Body of pancreas (tissue), 4 donors: ENCODE results near the gene SLC25A31. TPM values are rescaled to one million over a fixed set of nuclear protein-coding genes. Genes with fewer than 3 reads are reported as not detected.

ENCODE experiments used
- ATAC-seq: fragments of 150-250 bp; one replicate; pipeline ENCODE4 v1.9.1; 2016
- DNase-seq, 4 donors: peaks; one replicate each; pipeline ENCODE4 v3.0.0-alpha.2; 2019
- H3K27ac ChIP-seq, 4 donors: fragments of 200-600 bp; sonication (generic); 1 replicate in 3 of 4; 2 replicates in 1 of 4; pipeline versions ENCODE4 v1.5.1 to v1.6.1; 2016 to 2019; ENCODE audit warnings: mild to moderate bottlenecking in 1 of 4, mixed read lengths in 1 of 4, moderate library complexity in 1 of 4
- H3K27me3 ChIP-seq, 2 donors: fragments of 200-600 bp; sonication (generic); one replicate each; pipeline ENCODE4 v1.6.0; 2016; ENCODE audit warnings: mild to moderate bottlenecking in 1 of 2
- H3K36me3 ChIP-seq, 2 donors: fragments of 200-600 bp; sonication (generic); replicated peaks in 1 of 2; 2 replicates each; pipeline ENCODE4 v1.5.1; 2016; ENCODE audit warnings: low read depth in 2 of 2; ENCODE audit not compliant: insufficient read depth in 1 of 2
- H3K4me1 ChIP-seq: fragments of 200-600 bp; sonication (generic); one replicate; pipeline ENCODE4 v1.6.0; 2016
- H3K4me3 ChIP-seq, 2 donors: fragments of 200-600 bp; sonication (generic); 1 replicate in 1 of 2; 2 replicates in 1 of 2; pipeline ENCODE4 v1.5.1; 2016 to 2019
- H3K9me3 ChIP-seq, 3 donors: fragments of 200-600 bp; sonication (generic); 1 replicate in 2 of 3; 2 replicates in 1 of 3; pipeline ENCODE4 v1.5.1; 2016
- CTCF ChIP-seq, 7 experiments: fragments of 450-650 bp in 4 of 7; fragments of 200-600 bp in 3 of 7; sonication (generic) in 3 of 7; IDR thresholded peaks; one replicate each; pipeline ENCODE4 v1.5.1; 2016 to 2019; ENCODE audit warnings: antibody characterized with exemption in 7 of 7
- POLR2A ChIP-seq, 3 donors: fragments of 450-650 bp; IDR thresholded peaks; one replicate each; pipeline ENCODE4 v1.6.1; 2016; ENCODE audit warnings: antibody characterized with exemption in 3 of 3, mild to moderate bottlenecking in 2 of 3
- WGBS, 2 donors: methylation state at CpG; one replicate each; pipeline ENCODE4 v1.1.5; 2017; 5-methylcytosine and 5-hydroxymethylcytosine counted together
- intact Hi-C: fragments of 100-400 bp; cut with DNase I; formaldehyde crosslinking; loops from one replicate; pipeline ENCODE4 v1.15.1; 2023
- total RNA-seq, 2 donors: library from RNA; depleted of rRNA; stranded (reverse); fragments of >200 nt; gene quantifications; one replicate each; pipeline ENCODE4 v1.1.0, GENCODE V29; 2016

SLC25A31 gene
- total RNA-seq, 2 donors from 2014 or later: not detected

DNA sequence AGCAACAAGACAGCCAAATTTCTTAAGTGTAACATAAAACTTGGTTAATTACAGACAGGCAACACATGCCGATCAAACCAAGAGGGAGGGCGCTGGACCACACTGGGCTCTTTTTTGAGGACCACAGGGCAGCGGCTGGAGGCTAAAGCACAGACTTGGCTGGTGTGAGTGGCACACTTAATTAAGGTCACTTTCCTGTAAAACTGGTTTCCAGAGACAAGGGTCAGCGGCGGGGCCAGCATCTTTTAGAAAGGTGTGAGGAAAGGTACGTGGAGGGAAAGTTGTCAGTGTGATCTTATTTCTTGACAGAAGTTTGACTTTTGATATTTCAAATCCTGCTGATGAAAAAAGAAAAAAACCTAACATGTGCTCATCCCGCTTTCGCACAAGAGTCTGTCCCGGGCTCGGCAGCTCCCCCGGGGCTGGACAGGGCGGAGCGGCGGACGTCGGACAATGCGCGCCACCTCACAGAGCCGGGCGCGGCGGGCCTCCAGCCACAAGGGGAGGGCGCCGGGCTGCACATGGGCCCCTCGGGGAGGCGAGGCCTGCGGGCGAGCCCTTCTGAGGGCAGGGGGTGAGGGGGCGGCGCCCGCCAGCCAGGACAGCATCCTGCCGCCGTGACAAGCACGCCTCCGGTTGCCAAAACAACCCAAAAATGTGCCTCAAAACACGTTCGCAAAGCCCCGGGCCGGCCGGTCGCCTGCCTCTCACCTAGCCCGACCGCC, 51.3 kb downstream of the SLC25A31 start:
- peak; percentile 51 for ATAC-seq
- peak; percentile 45 to 65 (median 50) for DNase-seq
- Histone ChIP-seq H3K27me3 (no peaks in the 10 kb centered on the region), H3K4me3 (peak overlapping the region; percentile 27 to 63), H3K27ac (peak overlapping the region; percentile 7 to 92 (median 86)), H3K9me3 (no peaks in the 10 kb centered on the region), H3K36me3 (no peaks in the 10 kb centered on the region), H3K4me1 (peaks cover 15% of the 10 kb centered on the region)
- intact Hi-C loops: no loop called here
- TF ChIP-seq POLR2A (IDR thresholded peaks at IDR 0.05) (no peak), CTCF (IDR thresholded peaks at IDR 0.05) (no peak)
- 7 to 13% methylated on average over 25 to 42 of the region's 43 CpGs for WGBS, 2 donors

GRCh38 chr4:127782025-127782274, 51.8 kb downstream of the SLC25A31 start:
- H3K4me3 ChIP-seq: peak overlapping the region; percentile 27 to 63
- intact Hi-C loops: no loop called here
- peak; percentile 90 for ATAC-seq

GRCh38 chr4:127782275-127783025, 52.2 kb downstream of the SLC25A31 start, which contains the start of gene HSPA4L:
Gene HSPA4L (plus strand): TSS chr4:127782322. CDS start chr4:127782551, 229 bp downstream.
- no peaks in the 10 kb centered on the region for H3K27me3 ChIP-seq
- WGBS, 2 donors: 0% methylated on average over 36 to 63 of the region's 63 CpGs
- peak within 1 kb of the TSS; percentile 17 to 92 (median 86) for H3K27ac ChIP-seq
- H3K4me3 ChIP-seq: peak within 1 kb of the TSS; percentile 27 to 63
- intact Hi-C loops: no loop called here
- DNase-seq (peak in 3 of 4 donors; percentile 48 to 62 (median 60)), ATAC-seq (peak; percentile 39)
- no peaks in the 10 kb centered on the region for H3K9me3 ChIP-seq
- H3K4me1 ChIP-seq: peaks cover 15% of the 10 kb centered on the region
- TF ChIP-seq CTCF (IDR thresholded peaks at IDR 0.05) (peak in 5 of 7 experiments; percentile 24 to 57 (median 35)), POLR2A (IDR thresholded peaks at IDR 0.05) (peak; percentile 90 to 96 (median 95))
- H3K36me3 ChIP-seq: no peaks in the 10 kb centered on the region

More at GRCh38 chr4:127782025-127782274, 51.8 kb downstream of the SLC25A31 start:
- 0% methylated on average over 13 to 30 of the region's 30 CpGs for WGBS, 2 donors
- Histone ChIP-seq H3K27ac (peak overlapping the region; percentile 7 to 92 (median 86)), H3K4me1 (peaks cover 15% of the 10 kb centered on the region), H3K27me3 (no peaks in the 10 kb centered on the region), H3K9me3 (no peaks in the 10 kb centered on the region), H3K36me3 (no peaks in the 10 kb centered on the region)
- TF ChIP-seq CTCF (IDR thresholded peaks at IDR 0.05) (no peak), POLR2A (IDR thresholded peaks at IDR 0.05) (no peak)
- DNase-seq: peak; percentile 87 to 90 (median 89)

DNA sequence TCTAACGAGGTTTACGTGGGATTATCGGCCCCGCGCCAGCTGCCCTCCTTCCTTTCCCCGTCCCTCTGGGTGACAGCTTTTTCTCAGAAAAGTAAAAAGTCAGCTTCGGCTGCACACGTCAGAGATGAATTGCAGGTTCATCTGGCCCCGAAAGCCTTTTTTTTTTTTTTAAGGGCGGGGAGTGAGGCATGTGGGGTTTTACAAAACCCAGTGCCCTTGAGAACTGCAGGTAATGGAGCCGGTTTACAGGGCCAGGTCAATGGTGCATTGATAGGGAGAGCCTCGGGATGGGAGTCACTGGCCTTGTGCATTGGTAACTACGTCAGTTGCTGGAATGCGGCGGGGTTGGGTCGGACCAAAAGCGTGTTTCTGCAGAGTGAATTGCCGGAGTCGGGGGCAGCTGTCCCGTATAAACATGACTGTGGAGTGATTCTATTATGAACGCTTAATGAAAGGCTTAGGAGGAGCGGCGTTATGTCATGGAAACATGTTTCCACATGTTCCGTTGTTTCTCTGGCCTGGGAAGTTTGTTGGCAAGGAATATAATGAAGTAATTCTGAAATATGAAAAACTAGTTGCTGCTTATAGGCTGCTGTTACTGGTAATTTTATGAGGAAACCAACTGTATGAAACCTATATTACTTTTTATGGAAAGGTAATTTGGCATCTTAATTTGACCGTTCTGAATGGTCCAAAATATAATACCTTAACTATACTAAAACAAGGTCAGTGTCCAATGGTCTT, 53.0 kb downstream of the SLC25A31 start:
- TF ChIP-seq POLR2A (IDR thresholded peaks at IDR 0.05): peak; percentile 32 to 78 (median 76)
- TF ChIP-seq CTCF (IDR thresholded peaks at IDR 0.05): no peak
- Histone ChIP-seq H3K4me3 (peak overlapping the region; percentile 27 to 63), H3K27ac (peak overlapping the region; percentile 17 to 92 (median 86)), H3K36me3 (no peaks in the 10 kb centered on the region), H3K9me3 (no peaks in the 10 kb centered on the region), H3K4me1 (peaks cover 15% of the 10 kb centered on the region), H3K27me3 (no peaks in the 10 kb centered on the region)
- WGBS, 2 donors: 4 to 6% methylated on average over 25 of the region's 25 CpGs
- DNase-seq (peak; percentile 73 to 84 (median 80)), ATAC-seq (peak; percentile 67)
- intact Hi-C loops: no loop called here
